GM12873 (cell line): ENCODE measurements around the gene COPS7B.

ENCODE experiments used
- CTCF ChIP-seq: IDR thresholded peaks from 2 replicates; pipeline ENCODE4 v1.5.1; 2012; ENCODE audit warnings: low read depth, mild to moderate bottlenecking, moderate library complexity, low read length, control low read depth; ENCODE audit not compliant: insufficient read depth; ENCODE audit errors: missing control alignments

Gene COPS7B

GRCh38 chr2:231761735-231762134 lies 24.5 kb upstream of the COPS7B start:
- no peak for TF ChIP-seq CTCF

DNA sequence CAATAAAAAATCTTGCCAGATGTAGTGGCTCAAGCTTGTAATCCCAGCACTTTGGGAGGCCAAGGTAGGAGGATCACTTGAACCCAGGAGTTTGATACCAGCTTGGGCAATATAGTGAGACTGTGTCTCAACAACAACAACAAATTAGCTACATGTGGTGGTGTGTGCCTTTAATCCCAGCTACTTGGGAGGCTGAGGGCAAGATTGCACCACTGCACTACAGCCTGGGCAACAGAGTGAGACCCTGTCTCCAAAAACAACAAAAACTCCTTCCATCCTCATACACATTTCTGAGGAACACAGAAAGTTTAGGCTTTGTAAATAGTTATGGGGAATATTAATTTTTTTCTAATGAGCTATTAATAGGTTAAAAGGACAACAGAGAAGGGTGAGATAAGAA lies 22.1 kb upstream of the COPS7B start:
- no peak for TF ChIP-seq CTCF

GRCh38 chr2:231764760-231765159 lies 21.5 kb upstream of the COPS7B start:
- no peak for TF ChIP-seq CTCF

- TF ChIP-seq CTCF, result no peak
These were observed 20.7 kb upstream of the COPS7B start for GRCh38 chr2:231765496-231765929.

- no peak for TF ChIP-seq CTCF
These were observed 16.8 kb upstream of the COPS7B start for GRCh38 chr2:231769170-231770136.

- no peak for TF ChIP-seq CTCF
These were observed 5.9 kb upstream of the COPS7B start for GRCh38 chr2:231780123-231780908.
